ENCODE measurements around the gene OCIAD2.
"Not testable (repeated sequence)": the region's sequence is repeated elsewhere in the genome, so short reads cannot be mapped to it uniquely, and the experiment has no call there.

Gene OCIAD2

DNA sequence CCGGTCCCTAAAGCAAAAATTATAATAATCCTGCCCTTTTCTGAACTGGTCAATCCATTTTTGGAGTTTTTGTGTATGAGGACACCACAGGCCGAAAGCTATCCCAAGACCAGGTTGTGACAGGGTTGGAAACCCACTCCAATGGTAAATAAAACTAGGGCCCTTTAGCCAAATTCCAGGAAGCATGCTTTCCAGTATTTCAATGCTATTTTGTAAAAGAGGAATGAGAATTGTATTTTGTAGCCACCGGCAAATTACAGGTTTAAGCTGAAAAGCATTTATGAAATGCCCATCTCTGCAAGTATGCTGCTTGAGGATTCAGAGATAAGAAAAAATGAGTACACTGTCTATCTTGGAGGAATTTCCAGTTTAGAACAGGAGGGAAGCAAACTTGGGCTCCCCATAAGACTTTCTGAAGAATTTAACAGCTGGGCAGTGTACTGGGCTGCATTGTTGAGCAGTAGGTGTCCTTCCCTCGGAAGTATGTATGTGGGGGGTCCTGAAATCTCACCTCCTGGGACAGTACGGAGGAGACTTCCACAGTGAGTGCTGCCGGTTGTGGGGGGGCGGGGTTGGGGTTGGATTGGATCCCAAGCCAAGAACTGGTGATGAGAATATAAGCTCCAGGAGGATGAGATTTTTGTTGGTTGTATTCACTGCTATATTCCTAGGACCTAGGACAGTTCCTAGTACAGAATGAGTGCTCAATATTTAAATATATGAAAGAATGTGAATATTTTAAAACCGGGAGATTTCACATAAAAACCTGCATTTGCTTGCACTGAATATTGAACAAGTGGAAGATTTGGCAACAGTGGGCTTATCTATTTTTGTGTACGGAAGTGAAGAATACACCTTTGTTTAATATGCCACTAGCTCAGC is 26.8 kb downstream of the OCIAD2 start:
- H3K79me2 ChIP-seq (ENCODE audit: control insufficient read depth, insufficient read depth, low read length): no peaks in the 10 kb centered on the region
- WGBS (ENCODE audit: extremely low coverage, insufficient coverage, low lambda C conversion rate): no CpG with 5 or more reads among the region's 9 CpGs

GRCh38 chr4:48877827-48878535 is 28.6 kb downstream of the OCIAD2 start:
- Histone ChIP-seq H2BK120ac (ENCODE audit: low read depth, low read length) (no peak overlapping the region), H3K27ac (ENCODE audit: low read depth, low read length) (no peak overlapping the region), H3K4me1 (ENCODE audit: control insufficient read depth, low read depth, low read length) (no peaks in the 10 kb centered on the region), H3K79me1 (ENCODE audit: low read length) (no peaks in the 10 kb centered on the region), H4K8ac (ENCODE audit: low read depth, low read length) (no peak overlapping the region), H3K79me2 (ENCODE audit: control insufficient read depth, insufficient read depth, low read length) (no peaks in the 10 kb centered on the region), H3K4ac (ENCODE audit: low read depth, low read length) (no peak overlapping the region), H3K4me2 (ENCODE audit: low read length) (no peak overlapping the region), H2BK15ac (replicated peaks; ENCODE audit: low read depth) (no peak overlapping the region), H2BK5ac (ENCODE audit: low read length) (no peak overlapping the region), H2AK5ac (ENCODE audit: low read length) (no peak overlapping the region), H3K27me3 (ENCODE audit: insufficient read depth, low read length, poor library complexity) (no peaks in the 10 kb centered on the region), H3K56ac (ENCODE audit: low read length) (no peak overlapping the region), H3K18ac (ENCODE audit: low read length) (no peak overlapping the region), H4K5ac (ENCODE audit: low read length) (no peak overlapping the region), H3K36me3 (ENCODE audit: control insufficient read depth, insufficient read depth, low read length) (no peaks in the 10 kb centered on the region), H3K23ac (ENCODE audit: low read length) (no peak overlapping the region), H3K9ac (ENCODE audit: low read length) (no peak overlapping the region), H3K4me3 (ENCODE audit: low read length) (no peak overlapping the region)
- peak; percentile 36 for DNase-seq
- no CpG with 5 or more reads among the region's 1 CpG for WGBS (ENCODE audit: extremely low coverage, insufficient coverage, low lambda C conversion rate)

More for the DNA sequence above, 26.8 kb downstream of the OCIAD2 start:
- Histone ChIP-seq H3K27me3 (ENCODE audit: insufficient read depth, low read length, poor library complexity) (no peaks in the 10 kb centered on the region), H3K23ac (ENCODE audit: low read length) (no peak overlapping the region), H3K56ac (ENCODE audit: low read length) (no peak overlapping the region), H3K27ac (ENCODE audit: low read depth, low read length) (no peak overlapping the region), H2BK120ac (ENCODE audit: low read depth, low read length) (no peak overlapping the region), H3K79me1 (ENCODE audit: low read length) (no peaks in the 10 kb centered on the region), H4K8ac (ENCODE audit: low read depth, low read length) (no peak overlapping the region), H2AK5ac (ENCODE audit: low read length) (no peak overlapping the region), H2BK15ac (replicated peaks; ENCODE audit: low read depth) (no peak overlapping the region), H3K9ac (ENCODE audit: low read length) (no peak overlapping the region), H3K4ac (ENCODE audit: low read depth, low read length) (no peak overlapping the region), H2BK5ac (ENCODE audit: low read length) (no peak overlapping the region), H4K5ac (ENCODE audit: low read length) (no peak overlapping the region), H3K18ac (ENCODE audit: low read length) (no peak overlapping the region), H3K4me2 (ENCODE audit: low read length) (no peak overlapping the region), H3K4me1 (ENCODE audit: control insufficient read depth, low read depth, low read length) (no peaks in the 10 kb centered on the region), H3K36me3 (ENCODE audit: control insufficient read depth, insufficient read depth, low read length) (no peaks in the 10 kb centered on the region), H3K4me3 (ENCODE audit: low read length) (no peak overlapping the region)
- DNase-seq: no peak

DNA sequence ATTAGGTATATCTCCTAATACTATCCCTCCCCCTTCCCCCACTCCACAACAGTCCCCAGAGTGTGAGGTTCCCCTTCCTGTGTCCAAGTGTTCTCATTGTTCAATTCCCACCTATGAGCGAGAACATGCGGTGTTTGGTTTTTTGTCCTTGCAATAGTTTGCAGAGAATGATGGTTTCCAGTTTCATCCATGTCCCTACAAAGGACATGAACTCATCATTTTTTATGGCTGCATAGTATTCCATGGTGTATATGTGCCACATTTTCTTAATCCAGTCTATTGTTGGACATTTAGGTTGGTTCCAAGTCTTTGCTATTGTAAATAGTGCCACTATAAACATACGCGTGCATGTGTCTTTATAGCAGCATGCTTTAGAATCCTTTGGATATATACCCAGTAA is 41.9 kb downstream of the OCIAD2 start:
- not testable (repeated sequence) for H3K18ac ChIP-seq (ENCODE audit: low read length); H3K79me1 ChIP-seq (ENCODE audit: low read length); H3K4me1 ChIP-seq (ENCODE audit: control insufficient read depth, low read depth, low read length); DNase-seq; H3K9ac ChIP-seq (ENCODE audit: low read length); H3K56ac ChIP-seq (ENCODE audit: low read length); H3K36me3 ChIP-seq (ENCODE audit: control insufficient read depth, insufficient read depth, low read length); H3K79me2 ChIP-seq (ENCODE audit: control insufficient read depth, insufficient read depth, low read length); H3K4me3 ChIP-seq (ENCODE audit: low read length); H3K4me2 ChIP-seq (ENCODE audit: low read length); H3K27ac ChIP-seq (ENCODE audit: low read depth, low read length); H2BK15ac ChIP-seq (replicated peaks; ENCODE audit: low read depth); H2AK5ac ChIP-seq (ENCODE audit: low read length); H4K8ac ChIP-seq (ENCODE audit: low read depth, low read length); H3K23ac ChIP-seq (ENCODE audit: low read length); H3K4ac ChIP-seq (ENCODE audit: low read depth, low read length); H2BK5ac ChIP-seq (ENCODE audit: low read length); H4K5ac ChIP-seq (ENCODE audit: low read length); H3K27me3 ChIP-seq (ENCODE audit: insufficient read depth, low read length, poor library complexity); H2BK120ac ChIP-seq (ENCODE audit: low read depth, low read length)
- no CpG with 5 or more reads among the region's 4 CpGs for WGBS (ENCODE audit: extremely low coverage, insufficient coverage, low lambda C conversion rate)

GRCh38 chr4:48863728-48864127 is 42.8 kb downstream of the OCIAD2 start:
- Histone ChIP-seq H2BK120ac (ENCODE audit: low read depth, low read length) (no peak overlapping the region), H2AK5ac (ENCODE audit: low read length) (no peak overlapping the region), H4K8ac (ENCODE audit: low read depth, low read length) (no peak overlapping the region), H4K5ac (ENCODE audit: low read length) (no peak overlapping the region), H3K4me2 (ENCODE audit: low read length) (no peak overlapping the region), H3K18ac (ENCODE audit: low read length) (no peak overlapping the region), H2BK5ac (ENCODE audit: low read length) (no peak overlapping the region), H3K27me3 (ENCODE audit: insufficient read depth, low read length, poor library complexity) (no peaks in the 10 kb centered on the region), H3K4me1 (ENCODE audit: control insufficient read depth, low read depth, low read length) (no peaks in the 10 kb centered on the region), H3K56ac (ENCODE audit: low read length) (no peak overlapping the region), H2BK15ac (replicated peaks; ENCODE audit: low read depth) (no peak overlapping the region), H3K79me2 (ENCODE audit: control insufficient read depth, insufficient read depth, low read length) (no peaks in the 10 kb centered on the region), H3K4ac (ENCODE audit: low read depth, low read length) (no peak overlapping the region), H3K79me1 (ENCODE audit: low read length) (no peaks in the 10 kb centered on the region), H3K36me3 (ENCODE audit: control insufficient read depth, insufficient read depth, low read length) (no peaks in the 10 kb centered on the region), H3K4me3 (ENCODE audit: low read length) (no peak overlapping the region), H3K23ac (ENCODE audit: low read length) (no peak overlapping the region), H3K9ac (ENCODE audit: low read length) (no peak overlapping the region), H3K27ac (ENCODE audit: low read depth, low read length) (no peak overlapping the region)
- DNase-seq: no peak
- WGBS (ENCODE audit: extremely low coverage, insufficient coverage, low lambda C conversion rate): no CpG with 5 or more reads among the region's 4 CpGs

GRCh38 chr4:48862661-48863060 is 43.9 kb downstream of the OCIAD2 start:
- Histone ChIP-seq H2BK15ac (replicated peaks; ENCODE audit: low read depth) (no peak overlapping the region), H4K5ac (ENCODE audit: low read length) (no peak overlapping the region), H3K4me1 (ENCODE audit: control insufficient read depth, low read depth, low read length) (no peaks in the 10 kb centered on the region), H2BK120ac (ENCODE audit: low read depth, low read length) (no peak overlapping the region), H3K4me3 (ENCODE audit: low read length) (no peak overlapping the region), H3K79me2 (ENCODE audit: control insufficient read depth, insufficient read depth, low read length) (no peaks in the 10 kb centered on the region), H3K27ac (ENCODE audit: low read depth, low read length) (no peak overlapping the region), H3K23ac (ENCODE audit: low read length) (no peak overlapping the region), H3K18ac (ENCODE audit: low read length) (no peak overlapping the region), H3K4me2 (ENCODE audit: low read length) (no peak overlapping the region), H2AK5ac (ENCODE audit: low read length) (no peak overlapping the region), H3K9ac (ENCODE audit: low read length) (no peak overlapping the region), H3K36me3 (ENCODE audit: control insufficient read depth, insufficient read depth, low read length) (no peaks in the 10 kb centered on the region), H4K8ac (ENCODE audit: low read depth, low read length) (no peak overlapping the region), H3K27me3 (ENCODE audit: insufficient read depth, low read length, poor library complexity) (no peaks in the 10 kb centered on the region), H3K79me1 (ENCODE audit: low read length) (no peaks in the 10 kb centered on the region), H2BK5ac (ENCODE audit: low read length) (no peak overlapping the region), H3K56ac (ENCODE audit: low read length) (no peak overlapping the region), H3K4ac (ENCODE audit: low read depth, low read length) (no peak overlapping the region)
- DNase-seq: no peak
- no CpG with 5 or more reads among the region's 1 CpG for WGBS (ENCODE audit: extremely low coverage, insufficient coverage, low lambda C conversion rate)
